ENCODE data around the gene MTR.
"Not testable (repeated sequence)": the region's sequence is repeated elsewhere in the genome, so short reads cannot be mapped to it uniquely, and the experiment has no call there.

Gene MTR

DNA sequence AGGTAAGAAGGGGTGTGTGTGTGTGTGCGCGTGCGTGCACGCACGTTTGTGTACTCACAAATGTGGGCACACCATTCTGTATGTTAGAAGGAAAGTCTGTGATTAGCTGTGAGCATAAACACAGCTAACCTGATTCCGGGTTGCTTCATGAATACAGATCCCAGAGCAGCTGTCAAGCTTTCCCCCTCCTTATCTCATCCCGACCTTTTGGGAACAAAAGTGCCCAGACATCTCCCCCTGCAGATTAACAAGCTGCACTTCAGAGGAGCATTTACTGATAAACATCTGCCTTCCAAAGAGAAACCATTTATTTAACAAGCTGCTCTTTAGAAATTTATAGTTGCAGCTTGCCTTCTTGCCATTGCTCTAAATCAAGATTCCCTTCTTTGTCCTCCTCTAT lies 112.1 kb downstream of the MTR start:
- DNase-seq (ENCODE audit: low read depth) = no peak

DNA sequence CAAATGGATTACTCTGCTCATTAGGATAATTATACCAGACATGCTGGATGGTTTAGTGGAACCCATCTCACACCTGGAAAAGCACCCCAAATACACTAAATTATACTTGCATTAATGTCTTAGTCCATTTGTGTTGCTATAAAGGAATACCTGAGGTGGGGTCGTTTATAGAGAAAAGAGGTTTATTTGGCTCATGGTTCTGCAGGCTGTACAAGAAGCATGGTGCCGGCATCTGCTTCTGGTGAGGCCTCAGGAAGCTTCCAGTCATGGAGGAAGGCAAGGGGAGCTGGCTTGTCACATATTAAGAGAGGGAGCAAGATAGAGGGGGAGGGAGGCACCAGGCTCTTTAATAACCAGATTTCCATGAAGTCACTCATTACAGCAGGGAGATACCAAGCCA lies 113.6 kb downstream of the MTR start:
- DNase-seq (ENCODE audit: low read depth) = no peak

GRCh38 chr1:236911047-236911446 lies 116.0 kb downstream of the MTR start:
- DNase-seq (ENCODE audit: low read depth) = not testable (repeated sequence)

DNA sequence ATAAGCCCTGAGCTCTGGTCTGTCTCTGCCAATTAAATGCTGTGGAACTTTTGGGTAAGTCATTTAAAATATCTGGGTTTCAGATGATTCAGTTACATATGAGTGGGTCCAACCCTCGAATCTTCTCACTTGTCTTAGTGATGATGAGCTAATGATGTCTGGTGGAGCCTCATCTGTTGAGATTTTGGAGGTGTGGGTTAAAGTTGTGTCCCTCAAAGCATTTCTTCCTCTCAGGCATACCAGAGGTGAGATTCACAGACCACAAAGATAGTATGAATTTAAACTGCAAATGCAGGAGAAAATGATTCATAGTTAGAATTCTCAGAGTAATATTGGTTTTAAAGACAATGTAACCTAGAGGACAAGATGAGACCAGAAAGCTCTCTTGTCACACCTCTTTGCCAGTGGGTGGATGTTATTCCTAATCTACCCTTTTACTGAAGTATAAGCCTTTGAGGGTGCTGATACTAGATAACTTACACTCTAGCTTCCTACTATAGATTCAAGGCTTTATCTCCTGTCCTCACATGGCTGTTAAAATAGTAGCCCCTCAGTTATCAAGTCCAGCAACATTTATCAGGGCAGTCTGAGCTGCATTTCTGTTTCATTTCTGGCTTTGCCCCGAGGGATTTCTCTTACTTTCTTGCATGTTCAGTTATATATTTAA lies 118.4 kb downstream of the MTR start:
- DNase-seq (ENCODE audit: low read depth) = no peak

GRCh38 chr1:236914375-236914774 lies 119.3 kb downstream of the MTR start:
- DNase-seq (ENCODE audit: low read depth) = no peak

DNA sequence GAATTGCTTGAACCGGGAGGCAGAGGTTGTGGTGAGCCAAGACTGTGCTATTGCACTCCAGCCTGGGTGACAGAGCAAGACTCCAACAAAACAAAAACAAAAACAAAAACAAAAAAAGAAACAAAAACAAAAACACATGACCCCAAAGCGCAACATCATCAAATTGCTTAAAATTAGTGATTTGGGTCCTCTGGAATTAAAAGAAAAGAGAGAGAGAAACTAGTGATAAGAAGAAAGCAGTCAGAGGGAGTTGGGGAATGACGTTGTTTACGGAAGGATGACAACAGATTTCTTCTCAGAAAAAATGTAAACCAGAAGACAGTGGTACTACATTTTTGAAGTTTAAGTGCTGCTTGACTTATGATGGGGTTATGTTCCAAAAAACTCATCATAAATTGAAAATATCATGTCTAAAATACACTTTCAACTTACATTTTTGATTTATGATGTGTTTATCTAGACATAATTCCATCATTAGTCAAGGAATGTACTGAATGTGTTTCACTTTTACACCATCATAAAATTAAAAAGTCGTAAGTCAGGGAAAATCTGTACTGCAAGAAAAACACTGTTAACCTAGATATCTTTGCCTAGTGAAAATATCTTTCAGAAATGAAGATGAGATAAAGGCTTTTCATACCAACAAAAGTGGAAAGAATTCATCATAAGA lies 121.2 kb downstream of the MTR start:
- no peak for DNase-seq (ENCODE audit: low read depth)

GRCh38 chr1:236917448-236917847 lies 122.4 kb downstream of the MTR start:
- DNase-seq (ENCODE audit: low read depth) = no peak

- DNase-seq (ENCODE audit: low read depth) = no peak
Observed at GRCh38 chr1:236920286-236920894, 125.3 kb downstream of the MTR start.

GRCh38 chr1:236921610-236922009 lies 126.5 kb downstream of the MTR start:
- no peak for DNase-seq (ENCODE audit: low read depth)

GRCh38 chr1:236922190-236922589 lies 127.1 kb downstream of the MTR start:
- no peak for DNase-seq (ENCODE audit: low read depth)

DNA sequence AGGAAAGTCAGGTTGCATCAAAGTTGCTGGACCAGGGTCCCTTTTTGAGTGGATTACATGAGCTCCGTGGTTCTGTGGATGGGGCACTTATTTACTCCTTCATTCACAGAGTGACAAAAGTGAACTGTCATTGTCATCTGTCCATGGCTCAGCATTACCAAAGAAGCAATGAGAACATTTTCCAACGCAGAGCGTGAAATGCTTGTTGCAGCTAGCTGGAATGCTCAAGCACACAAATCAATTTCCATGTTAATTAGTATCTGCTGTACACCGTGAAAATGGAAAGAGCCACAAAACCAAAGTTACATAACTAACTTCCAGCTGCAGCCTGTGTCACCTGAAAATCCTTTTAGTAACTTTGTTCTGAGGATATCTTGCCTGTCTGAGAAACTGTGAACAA lies 130.3 kb downstream of the MTR start:
- DNase-seq (ENCODE audit: low read depth) = no peak

DNA sequence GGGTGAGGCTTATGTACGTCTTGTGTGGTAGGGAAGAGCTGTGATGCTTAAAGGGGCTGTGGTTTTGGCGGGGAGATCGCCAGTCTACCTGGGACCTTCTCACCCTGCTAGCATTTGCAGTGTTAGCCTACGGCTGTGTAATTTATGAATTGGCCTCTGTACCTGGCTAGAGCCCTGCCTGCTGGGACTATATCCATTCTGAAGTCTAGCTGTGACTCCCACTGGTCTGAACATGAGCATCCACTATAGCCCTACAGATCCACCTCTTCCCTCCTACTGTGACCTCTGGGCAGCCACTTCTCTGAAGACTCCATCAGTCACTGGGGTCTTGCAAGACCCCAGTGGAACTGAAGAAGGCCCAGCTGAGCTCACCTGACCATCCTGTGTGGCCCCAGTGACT lies 135.4 kb downstream of the MTR start:
- no peak for DNase-seq (ENCODE audit: low read depth)

DNA sequence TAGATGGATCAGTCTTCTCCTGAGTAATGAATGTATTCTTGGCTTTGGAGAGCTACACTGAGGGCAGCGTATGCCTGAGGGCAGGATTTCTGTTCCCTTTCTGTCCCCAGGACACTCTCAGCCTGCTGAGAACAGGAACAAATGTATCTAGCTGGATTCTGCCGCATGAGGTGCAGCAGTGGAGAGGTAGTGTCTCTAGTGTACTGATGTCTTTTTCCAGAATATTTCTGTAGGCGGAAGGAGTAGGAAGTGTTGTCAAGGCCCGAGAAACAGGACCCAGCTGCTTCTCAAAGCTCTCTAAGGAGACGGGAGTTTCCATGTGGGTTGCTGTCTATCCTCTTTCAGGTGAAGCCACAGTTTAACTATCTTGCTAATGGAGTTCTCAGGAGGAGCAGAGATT lies 143.7 kb downstream of the MTR start:
- DNase-seq (ENCODE audit: low read depth) = no peak

GRCh38 chr1:236942431-236942830 lies 147.3 kb downstream of the MTR start:
- no peak for DNase-seq (ENCODE audit: low read depth)

DNA sequence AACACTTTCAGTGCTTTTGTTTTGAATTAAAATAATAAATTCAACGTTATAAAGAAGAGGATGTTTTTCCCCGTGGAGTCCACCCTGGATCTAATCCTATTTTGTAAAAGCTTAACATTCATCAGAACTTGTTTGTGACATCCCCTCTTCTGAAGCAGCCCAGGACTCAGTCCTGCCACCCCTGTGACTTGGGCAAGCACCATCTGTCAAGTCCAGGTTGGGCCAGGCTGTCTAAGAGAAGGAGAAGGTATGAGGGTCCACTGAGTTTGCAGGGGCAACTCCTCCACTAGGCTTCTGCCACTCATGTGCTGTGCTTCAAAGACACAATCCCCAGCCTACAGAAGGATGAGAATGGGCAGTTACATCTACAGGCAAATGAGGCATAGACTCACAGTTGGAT lies 149.5 kb downstream of the MTR start:
- no peak for DNase-seq (ENCODE audit: low read depth)

DNA sequence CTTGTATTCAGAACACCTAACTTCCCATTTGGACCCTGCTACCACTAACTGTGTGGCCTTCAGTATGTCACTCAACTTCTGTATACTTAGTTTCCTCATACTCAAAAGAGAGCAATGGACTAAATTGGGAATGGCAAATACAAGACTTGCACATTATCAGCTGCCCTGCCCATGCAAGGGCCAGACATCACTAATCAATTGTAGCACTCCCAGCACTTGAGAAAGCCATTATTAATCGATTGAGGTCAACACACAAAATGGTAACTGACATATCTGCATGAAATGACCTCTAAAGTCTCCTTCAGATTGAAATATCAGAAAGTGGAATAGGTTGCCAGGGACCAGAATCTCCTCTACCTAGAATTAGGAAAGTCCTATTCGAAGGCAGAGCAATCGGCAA lies 149.9 kb downstream of the MTR start:
- DNase-seq (ENCODE audit: low read depth) = no peak

DNA sequence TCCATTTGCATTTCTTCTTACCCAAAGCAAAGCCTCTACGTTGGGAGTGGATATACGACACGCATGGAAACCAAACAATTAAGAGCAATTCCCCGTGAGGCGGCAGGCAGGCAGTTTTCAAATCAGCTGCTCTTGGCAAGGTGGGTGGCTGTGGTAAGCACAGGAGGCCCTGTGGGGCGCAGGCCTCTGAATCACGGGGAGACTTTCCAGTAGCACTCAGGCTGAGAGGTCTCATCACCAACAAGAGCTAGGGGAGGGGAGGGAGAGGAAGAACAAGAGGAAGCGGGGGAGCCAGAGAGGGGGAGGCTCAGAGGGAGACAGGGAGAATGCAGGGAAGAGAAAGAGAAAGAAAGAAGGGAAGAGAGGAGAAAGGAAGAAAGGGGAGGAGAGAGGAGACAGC lies 152.7 kb downstream of the MTR start:
- no peak for DNase-seq (ENCODE audit: low read depth)

- no peak for DNase-seq (ENCODE audit: low read depth)
Observed at GRCh38 chr1:236948381-236948780, 153.3 kb downstream of the MTR start.

- DNase-seq (ENCODE audit: low read depth) = no peak
Observed at GRCh38 chr1:236948996-236949395, 153.9 kb downstream of the MTR start.

- DNase-seq (ENCODE audit: low read depth) = no peak
Observed at GRCh38 chr1:236950365-236950764, 155.3 kb downstream of the MTR start.

DNA sequence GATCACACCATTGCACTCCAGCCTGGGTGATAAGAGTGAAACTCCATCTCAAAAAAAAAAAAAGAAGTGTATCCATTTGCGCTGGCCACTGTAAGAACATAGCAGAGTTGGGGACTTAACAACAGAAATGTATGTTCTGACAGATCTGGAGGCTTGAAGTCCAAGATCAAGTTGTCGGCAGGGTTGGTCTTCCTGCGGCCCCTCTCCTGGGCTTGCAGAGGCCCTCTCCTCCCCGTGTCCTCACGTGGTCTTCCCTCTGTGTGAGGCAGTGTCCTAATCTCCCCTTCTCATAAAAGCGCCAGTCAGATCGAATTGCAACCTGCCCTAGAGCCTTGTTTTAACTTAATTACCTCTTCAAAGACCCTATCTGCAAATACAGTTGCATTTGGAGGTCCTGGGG lies 156.6 kb downstream of the MTR start:
- DNase-seq (ENCODE audit: low read depth) = no peak

DNA sequence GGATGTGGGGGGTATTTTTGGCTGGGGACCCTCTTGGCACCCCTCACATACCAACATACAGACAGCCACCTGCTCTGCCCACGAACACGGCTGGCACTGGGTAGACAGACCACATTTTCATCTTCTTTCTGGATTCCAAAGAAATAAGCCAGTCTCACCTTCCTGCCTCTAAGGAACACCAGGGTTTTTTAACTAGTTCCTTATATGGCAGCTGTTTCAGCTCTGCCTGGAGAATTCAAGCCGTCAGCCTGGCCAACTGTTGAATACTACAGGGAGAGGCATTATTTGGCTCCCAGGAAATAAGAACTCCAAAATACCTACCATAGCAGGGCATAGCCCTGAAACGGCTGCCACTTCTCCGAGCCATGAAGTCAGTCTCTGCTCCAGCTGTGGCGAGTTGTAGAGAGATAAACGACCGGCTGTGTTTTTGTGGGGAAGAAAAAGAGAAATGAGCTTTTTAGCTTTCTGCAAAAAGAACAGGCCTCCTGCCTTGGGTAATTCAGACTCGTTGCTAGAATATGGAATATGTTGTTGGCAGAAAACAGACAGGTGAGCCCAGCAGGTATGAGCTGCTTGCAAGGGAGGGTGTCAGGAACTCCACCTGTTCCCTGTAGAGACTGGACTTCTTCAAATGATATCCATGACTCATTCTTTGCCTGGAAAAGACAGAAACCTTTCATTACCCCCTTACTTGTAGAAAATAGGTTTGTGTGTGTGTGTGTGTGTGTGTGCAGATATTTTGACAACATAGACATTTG lies 157.3 kb downstream of the MTR start:
- no peak for DNase-seq (ENCODE audit: low read depth)

- DNase-seq (ENCODE audit: low read depth) = no peak
Observed at GRCh38 chr1:236953151-236953700, 158.1 kb downstream of the MTR start.
